ENCODE data around the gene NUSAP1.
"Not testable (repeated sequence)": the region's sequence is repeated elsewhere in the genome, so short reads cannot be mapped to it uniquely, and the experiment has no call there.

The NUSAP1 gene

GRCh38 chr15:41411441-41411840, 78.8 kb downstream of the NUSAP1 start:
- DNase-seq (ENCODE audit: low spot score), result no peak

- no peak for DNase-seq (ENCODE audit: low spot score)
These were observed 83.6 kb downstream of the NUSAP1 start for GRCh38 chr15:41416128-41416741.

- peak; percentile 96 for DNase-seq (ENCODE audit: low spot score)
These were observed 84.2 kb downstream of the NUSAP1 start, which contains the start of gene RTF1 for GRCh38 chr15:41416742-41417417. Gene RTF1 (plus strand): TSS chr15:41417095. CDS start chr15:41417116, 21 bp downstream.

- no peak for DNase-seq (ENCODE audit: low spot score)
These were observed 84.9 kb downstream of the NUSAP1 start for GRCh38 chr15:41417418-41418195.

GRCh38 chr15:41423979-41424659, 91.4 kb downstream of the NUSAP1 start:
- no peak for DNase-seq (ENCODE audit: low spot score)

- no peak for DNase-seq (ENCODE audit: low spot score)
These were observed 92.1 kb downstream of the NUSAP1 start for GRCh38 chr15:41424809-41425208.

- DNase-seq (ENCODE audit: low spot score), result not testable (repeated sequence)
These were observed 93.2 kb downstream of the NUSAP1 start for GRCh38 chr15:41425907-41426306.

- peak; percentile 22 for DNase-seq (ENCODE audit: low spot score)
These were observed 96.6 kb downstream of the NUSAP1 start for GRCh38 chr15:41429003-41429890.

All from CD4-positive, alpha-beta T cell treated with Interleukin-2 at 100 ng/mL for 4 hours (primary cell).